ENCODE data around the gene PDCD10. TPM values are rescaled to one million over a fixed set of nuclear protein-coding genes. Genes with fewer than 3 reads are reported as not detected.
A peak's percentile ranks its signal among the peaks of the same experiment; 100 is the strongest.

The PDCD10 gene
- total RNA-seq, 1 donor from 2014 or later, result 82.9 TPM

- DNase-seq, result peak; percentile 66
These were observed 62.7 kb downstream of the PDCD10 start for GRCh38 chr3:167671878-167672427.

GRCh38 chr3:167669699-167670098, 65.0 kb downstream of the PDCD10 start:
- DNase-seq, result no peak

- DNase-seq, result no peak
These were observed 66.0 kb downstream of the PDCD10 start for GRCh38 chr3:167668651-167669050.

- DNase-seq, result no peak
These were observed 68.1 kb downstream of the PDCD10 start for GRCh38 chr3:167666563-167666962.

GRCh38 chr3:167662919-167663400, 71.7 kb downstream of the PDCD10 start:
- DNase-seq, result no peak

- no peak for DNase-seq
These were observed 76.9 kb downstream of the PDCD10 start for GRCh38 chr3:167657684-167658225.

GRCh38 chr3:167656821-167657220, 77.9 kb downstream of the PDCD10 start:
- no peak for DNase-seq

GRCh38 chr3:167653760-167654159, 80.9 kb downstream of the PDCD10 start, which contains the start of gene WDR49:
Gene WDR49 (minus strand): TSS chr3:167653942. CDS start chr3:167653425, 517 bp downstream.
- DNase-seq, result peak; percentile 24

- no peak for DNase-seq
These were observed 81.5 kb downstream of the PDCD10 start for GRCh38 chr3:167653155-167653554.

GRCh38 chr3:167651826-167652225, 82.9 kb downstream of the PDCD10 start:
- no peak for DNase-seq

- no peak for DNase-seq
These were observed 84.2 kb downstream of the PDCD10 start for GRCh38 chr3:167650459-167650858.

- no peak for DNase-seq
These were observed 84.9 kb downstream of the PDCD10 start for GRCh38 chr3:167649746-167650145.

GRCh38 chr3:167644611-167645010, 90.1 kb downstream of the PDCD10 start:
- DNase-seq, result no peak

Other genes starting within 250 kb of the PDCD10 start
- gene WDR49, start 81.0 kb downstream of the PDCD10 start, total RNA-seq, result 0.09 and 0.51 TPM in 2 replicates
- 1.5 and 2.3 TPM in 2 replicates for gene SERPINI1, start 829 bp upstream of the PDCD10 start, total RNA-seq

Data from dermis blood vessel endothelial cell (primary cell).